Liver (tissue), 9 donors: ENCODE data around the gene GSK3B. TPM values are rescaled to one million over a fixed set of nuclear protein-coding genes. Genes with fewer than 3 reads are reported as not detected.

ENCODE experiments used
- DNase-seq: peaks from one replicate; pipeline ENCODE4 v3.0.0-alpha.2; 2017; ENCODE audit warnings: low spot score
- H3K27ac ChIP-seq, 2 donors: one replicate each; pipeline ENCODE4 v1.7.0; 2013; ENCODE audit warnings: inconsistent platforms in 2 of 2, low read length in 2 of 2, control low read depth in 1 of 2, low read depth in 1 of 2, mild to moderate bottlenecking in 1 of 2
- H3K27me3 ChIP-seq, 4 donors: one replicate each; pipeline versions ENCODE4 v1.6.1 to v1.7.0; 2013; ENCODE audit warnings: low read length in 3 of 4, inconsistent platforms in 1 of 4, mild to moderate bottlenecking in 1 of 4, moderate library complexity in 1 of 4; ENCODE audit not compliant: control insufficient read depth in 4 of 4, insufficient read depth in 4 of 4
- H3K36me3 ChIP-seq, 4 donors: one replicate each; pipeline versions ENCODE4 v1.6.1 to v1.7.0; 2013; ENCODE audit warnings: low read length in 3 of 4, mild to moderate bottlenecking in 3 of 4, low read depth in 1 of 4, moderate library complexity in 1 of 4; ENCODE audit not compliant: control insufficient read depth in 4 of 4, insufficient read depth in 3 of 4
- H3K4me1 ChIP-seq, 4 donors: one replicate each; pipeline versions ENCODE4 v1.6.1 to v1.7.0; 2013; ENCODE audit warnings: low read length in 3 of 4, mild to moderate bottlenecking in 3 of 4, moderate library complexity in 1 of 4; ENCODE audit not compliant: control insufficient read depth in 4 of 4, insufficient read depth in 4 of 4
- H3K4me3 ChIP-seq, 3 donors: one replicate each; pipeline versions ENCODE4 v1.6.1 to v1.7.0; 2013; ENCODE audit warnings: low read length in 3 of 3, control low read depth in 1 of 3, low read depth in 1 of 3, mild to moderate bottlenecking in 1 of 3
- H3K9ac ChIP-seq, 2 donors: one replicate each; pipeline ENCODE4 v1.7.0; 2013; ENCODE audit warnings: low read length in 2 of 2, mild to moderate bottlenecking in 2 of 2, moderate library complexity in 2 of 2, control low read depth in 1 of 2, low read depth in 1 of 2
- H3K9me3 ChIP-seq, 4 donors: one replicate each; pipeline versions ENCODE4 v1.6.1 to v1.7.0; 2013; ENCODE audit warnings: low read length in 3 of 4; ENCODE audit not compliant: control insufficient read depth in 4 of 4
- CTCF ChIP-seq: fragments of 150-350 bp; IDR thresholded peaks from 2 replicates; pipeline ENCODE4 v1.5.1; 2017; ENCODE audit warnings: improper control_type of control experiment, low read depth, low read length; ENCODE audit not compliant: missing input control
- EGR1 ChIP-seq, 2 donors: IDR thresholded peaks; 2 replicates each; pipeline ENCODE4 v1.6.1; 2016 to 2018; ENCODE audit warnings: antibody characterized with exemption in 2 of 2, low read depth in 2 of 2
- FOXA1 ChIP-seq: IDR thresholded peaks from 2 replicates; pipeline ENCODE4 v1.6.1; 2016; ENCODE audit warnings: antibody characterized with exemption
- FOXA2 ChIP-seq: IDR thresholded peaks from 2 replicates; pipeline ENCODE4 v1.6.1; 2016; ENCODE audit warnings: antibody characterized with exemption
- GABPA ChIP-seq, 2 donors: IDR thresholded peaks in 1 of 2; conservative IDR thresholded peaks in 1 of 2; 2 replicates each; pipeline ENCODE4 v1.6.1; 2016; ENCODE audit warnings: antibody characterized with exemption in 2 of 2, mild to moderate bottlenecking in 1 of 2, moderate library complexity in 1 of 2
- HNF4A ChIP-seq, 2 donors: conservative IDR thresholded peaks; 2 replicates each; pipeline ENCODE4 v1.6.1; 2016; ENCODE audit warnings: antibody characterized with exemption in 2 of 2, mild to moderate bottlenecking in 2 of 2
- HNF4G ChIP-seq: IDR thresholded peaks from 2 replicates; pipeline ENCODE4 v1.6.1; 2016; ENCODE audit warnings: antibody characterized with exemption
- JUND ChIP-seq, 2 donors: IDR thresholded peaks; 2 replicates each; pipeline ENCODE4 v1.6.1; 2016; ENCODE audit warnings: antibody characterized with exemption in 2 of 2
- MAX ChIP-seq: IDR thresholded peaks from 2 replicates; pipeline ENCODE4 v1.6.1; 2016; ENCODE audit warnings: antibody characterized with exemption
- NR2F2 ChIP-seq: IDR thresholded peaks from 2 replicates; pipeline ENCODE4 v1.6.1; 2016; ENCODE audit warnings: antibody characterized with exemption
- RAD21 ChIP-seq, 2 donors: IDR thresholded peaks; 2 replicates each; pipeline ENCODE4 v1.6.1; 2016; ENCODE audit warnings: antibody characterized with exemption in 2 of 2, mild to moderate bottlenecking in 2 of 2
- REST ChIP-seq: IDR thresholded peaks from 2 replicates; pipeline ENCODE4 v1.6.1; 2016; ENCODE audit warnings: antibody characterized with exemption, mild to moderate bottlenecking
- RXRA ChIP-seq, 2 donors: IDR thresholded peaks; 2 replicates each; pipeline ENCODE4 v1.6.1; 2017 to 2018; ENCODE audit warnings: antibody characterized with exemption in 2 of 2, mild to moderate bottlenecking in 1 of 2
- SP1 ChIP-seq: IDR thresholded peaks from 2 replicates; pipeline ENCODE4 v1.6.1; 2018; ENCODE audit warnings: antibody characterized with exemption, mild to moderate bottlenecking
- TAF1 ChIP-seq: conservative IDR thresholded peaks from 2 replicates; pipeline ENCODE4 v1.6.1; 2016; ENCODE audit warnings: antibody characterized with exemption, mild to moderate bottlenecking
- YY1 ChIP-seq: IDR thresholded peaks from 2 replicates; pipeline ENCODE4 v1.6.1; 2016; ENCODE audit warnings: antibody characterized with exemption, mild to moderate bottlenecking
- ZBTB33 ChIP-seq: IDR thresholded peaks from 2 replicates; pipeline ENCODE4 v1.6.1; 2016; ENCODE audit warnings: antibody characterized with exemption
- WGBS: extraction: QIAGEN DNeasy Blood & Tissue Kit; methylation state at CpG from one replicate; pipeline ENCODE4 v1.1.7; 2013; 5-methylcytosine and 5-hydroxymethylcytosine counted together
- polyA plus RNA-seq, 2 donors: library from polyadenylated mRNA; stranded (reverse) in 1 of 2; unstranded in 1 of 2; fragments of 200-250 nt in 1 of 2; fragments of >200 nt in 1 of 2; fragmentation: Nextera tagmentation in 1 of 2; extraction: Ambion mirVana in 1 of 2; gene quantifications; one replicate each; pipeline versions ENCODE4 v1.2.1 to v1.2.3, GENCODE V29; 2013 to 2015
- total RNA-seq, 2 donors: library from RNA; depleted of rRNA; stranded (reverse); fragments of >200 nt; gene quantifications; one replicate each; pipeline ENCODE4 v1.2.3, GENCODE V29; 2014
- donor health status: healthy.
- donor health status: healthy.
- donor health status: healthy.
- donor health status: healthy.
- donor health status: healthy.

GSK3B gene
- total and polyA plus RNA-seq, 4 donors = 10.5 to 20.8 (median 18.5) TPM

- Histone ChIP-seq H3K9me3 (peaks cover 0 to 2% (median under 1%) of the 10 kb centered on the region in 4 donors), H3K27ac (no peak overlapping the region), H3K27me3 (no peaks in the 10 kb centered on the region), H3K36me3 (peaks cover 0 to 3% (median under 1%) of the 10 kb centered on the region in 4 donors), H3K4me1 (no peaks in the 10 kb centered on the region), H3K9ac (no peak overlapping the region), H3K4me3 (no peak overlapping the region)
- 96% methylated on average over 7 of the region's 7 CpGs for WGBS
- TF ChIP-seq TAF1 (no peak), YY1 (no peak), HNF4G (no peak), RAD21 (IDR thresholded peaks at IDR 0.05) (no peak), FOXA1 (no peak), GABPA (IDR thresholded peaks at IDR 0.05 in 1 of 2, conservative IDR thresholded peaks at IDR 0.05 in 1 of 2) (no peak), NR2F2 (no peak), ZBTB33 (no peak), EGR1 (IDR thresholded peaks at IDR 0.05; ENCODE audit: low read depth in 2 of 2) (no peak), HNF4A (conservative IDR thresholded peaks at IDR 0.05) (no peak), RXRA (IDR thresholded peaks at IDR 0.05) (no peak), MAX (no peak), CTCF (no peak), JUND (IDR thresholded peaks at IDR 0.05) (no peak)
- no peak for DNase-seq
Observed at GRCh38 chr3:119967353-119968006, 126.8 kb downstream of the GSK3B start.

GRCh38 chr3:119965692-119966091 is 128.6 kb downstream of the GSK3B start:
- Histone ChIP-seq H3K4me3 (no peak overlapping the region), H3K9ac (no peak overlapping the region), H3K9me3 (peaks cover 0 to 2% (median under 1%) of the 10 kb centered on the region in 4 donors), H3K36me3 (peaks cover 0 to 3% (median under 1%) of the 10 kb centered on the region in 4 donors), H3K4me1 (no peaks in the 10 kb centered on the region), H3K27me3 (no peaks in the 10 kb centered on the region), H3K27ac (no peak overlapping the region)
- 77% methylated on average over 1 of the region's 1 CpG for WGBS
- TF ChIP-seq SP1 (no peak), RXRA (IDR thresholded peaks at IDR 0.05) (no peak), FOXA2 (no peak), JUND (IDR thresholded peaks at IDR 0.05) (no peak), MAX (no peak), GABPA (IDR thresholded peaks at IDR 0.05 in 1 of 2, conservative IDR thresholded peaks at IDR 0.05 in 1 of 2) (no peak), CTCF (no peak), HNF4G (no peak), NR2F2 (no peak), REST (no peak)
- no peak for DNase-seq
